ENCODE measurements around the gene EPHA6. TPM values are rescaled to one million over a fixed set of nuclear protein-coding genes. Genes with fewer than 3 reads are reported as not detected.

EPHA6 gene
- total and polyA plus RNA-seq, 7 donors, result 0.04 TPM; not detected in 6

GRCh38 chr3:97291901-97292300 lies 477.5 kb downstream of the EPHA6 start:
- WGBS, 3 donors, result 91 to 95% (median 94%) methylated on average over 13 of the region's 13 CpGs
- H3K27me3 ChIP-seq (ENCODE audit: insufficient read depth in 3 of 3, low read length in 2 of 3), result no peaks in the 10 kb centered on the region
- H3K27ac ChIP-seq, result no peak overlapping the region
- no peak for TF ChIP-seq CTCF (IDR thresholded peaks at IDR 0.05)
- no peak overlapping the region for H3K4me3 ChIP-seq
- no peaks in the 10 kb centered on the region for H3K9me3 ChIP-seq
- no peaks in the 10 kb centered on the region for H3K4me1 ChIP-seq
- no peaks in the 10 kb centered on the region for H3K36me3 ChIP-seq (ENCODE audit: insufficient read depth in 1 of 2, low read depth in 1 of 2)
- intact Hi-C loops (cut with DNase I), result no loop called here
- no peak for ATAC-seq
- no peak for DNase-seq

- Histone ChIP-seq H3K4me1 (no peaks in the 10 kb centered on the region), H3K36me3 (ENCODE audit: insufficient read depth in 1 of 2, low read depth in 1 of 2) (no peaks in the 10 kb centered on the region), H3K27me3 (ENCODE audit: insufficient read depth in 3 of 3, low read length in 2 of 3) (no peaks in the 10 kb centered on the region), H3K27ac (no peak overlapping the region), H3K4me3 (no peak overlapping the region), H3K9me3 (no peaks in the 10 kb centered on the region)
- intact Hi-C loops (cut with DNase I), result no loop called here
- ATAC-seq (no peak), DNase-seq (no peak)
- no peak for TF ChIP-seq CTCF (IDR thresholded peaks at IDR 0.05)
- 77 to 87% (median 81%) methylated on average over 5 of the region's 5 CpGs for WGBS, 3 donors
These were observed 479.3 kb downstream of the EPHA6 start for GRCh38 chr3:97293596-97294131.

GRCh38 chr3:97297032-97297431 lies 482.6 kb downstream of the EPHA6 start:
- Histone ChIP-seq H3K4me1 (no peaks in the 10 kb centered on the region), H3K36me3 (ENCODE audit: insufficient read depth in 1 of 2, low read depth in 1 of 2) (no peaks in the 10 kb centered on the region), H3K4me3 (no peak overlapping the region), H3K27ac (no peak overlapping the region), H3K27me3 (ENCODE audit: insufficient read depth in 3 of 3, low read length in 2 of 3) (no peaks in the 10 kb centered on the region), H3K9me3 (no peaks in the 10 kb centered on the region)
- ATAC-seq (no peak), DNase-seq (no peak)
- intact Hi-C loops (cut with DNase I), result no loop called here
- TF ChIP-seq CTCF (IDR thresholded peaks at IDR 0.05), result no peak
- WGBS, 3 donors, result 34 to 45% (median 40%) methylated on average over 1 of the region's 1 CpG

- no peak for ATAC-seq
- Histone ChIP-seq H3K4me3 (no peak overlapping the region), H3K27ac (no peak overlapping the region)
These were observed 486.7 kb downstream of the EPHA6 start for GRCh38 chr3:97301114-97301513.

More at GRCh38 chr3:97301114-97301513, 486.7 kb downstream of the EPHA6 start:
- no peaks in the 10 kb centered on the region for H3K36me3 ChIP-seq (ENCODE audit: insufficient read depth in 1 of 2, low read depth in 1 of 2)
- H3K4me1 ChIP-seq, result no peaks in the 10 kb centered on the region
- intact Hi-C loops (cut with DNase I), result no loop called here
- no peak for DNase-seq
- H3K9me3 ChIP-seq, result no peaks in the 10 kb centered on the region
- H3K27me3 ChIP-seq (ENCODE audit: insufficient read depth in 3 of 3, low read length in 2 of 3), result no peaks in the 10 kb centered on the region
- no peak for TF ChIP-seq CTCF (IDR thresholded peaks at IDR 0.05)
